Measurements from ENCODE around the gene LMTK2.

The LMTK2 gene

GRCh38 chr7:98178762-98179490, 72.3 kb downstream of the LMTK2 start:
- DNase-seq, result no peak

- DNase-seq, result no peak
Observed at GRCh38 chr7:98180751-98181150, 74.1 kb downstream of the LMTK2 start.

GRCh38 chr7:98185101-98185500, 78.4 kb downstream of the LMTK2 start:
- DNase-seq, result no peak

GRCh38 chr7:98186452-98187137, 79.9 kb downstream of the LMTK2 start:
- DNase-seq, result no peak

- DNase-seq, result no peak
Observed at GRCh38 chr7:98187138-98187502, 80.5 kb downstream of the LMTK2 start.

GRCh38 chr7:98189559-98189958, 82.9 kb downstream of the LMTK2 start:
- DNase-seq, result no peak

GRCh38 chr7:98191668-98192431, 85.2 kb downstream of the LMTK2 start:
- no peak for DNase-seq

- DNase-seq, result no peak
Observed at GRCh38 chr7:98192781-98193457, 86.3 kb downstream of the LMTK2 start.

- no peak for DNase-seq
Observed at GRCh38 chr7:98193474-98194180, 87.0 kb downstream of the LMTK2 start.

GRCh38 chr7:98194186-98194585, 87.5 kb downstream of the LMTK2 start:
- no peak for DNase-seq

GRCh38 chr7:98194672-98195457, 88.2 kb downstream of the LMTK2 start:
- no peak for DNase-seq

- no peak for DNase-seq
Observed at GRCh38 chr7:98196706-98197605, 90.3 kb downstream of the LMTK2 start.

GRCh38 chr7:98199131-98199530, 92.5 kb downstream of the LMTK2 start:
- no peak for DNase-seq

- DNase-seq, result no peak
Observed at GRCh38 chr7:98200364-98200763, 93.7 kb downstream of the LMTK2 start.

GRCh38 chr7:98202367-98203195, 95.9 kb downstream of the LMTK2 start:
- DNase-seq, result no peak

GRCh38 chr7:98203261-98203963, 96.8 kb downstream of the LMTK2 start:
- DNase-seq, result no peak

- no peak for DNase-seq
Observed at GRCh38 chr7:98203964-98204605, 97.4 kb downstream of the LMTK2 start.

- no peak for DNase-seq
Observed at GRCh38 chr7:98204670-98205069, 98.0 kb downstream of the LMTK2 start.

Data from NCI-H1694 treated with DMSO at 0.1 percent for 48 hours (cell line).